ENCODE data around the gene TBX4.

DNA sequence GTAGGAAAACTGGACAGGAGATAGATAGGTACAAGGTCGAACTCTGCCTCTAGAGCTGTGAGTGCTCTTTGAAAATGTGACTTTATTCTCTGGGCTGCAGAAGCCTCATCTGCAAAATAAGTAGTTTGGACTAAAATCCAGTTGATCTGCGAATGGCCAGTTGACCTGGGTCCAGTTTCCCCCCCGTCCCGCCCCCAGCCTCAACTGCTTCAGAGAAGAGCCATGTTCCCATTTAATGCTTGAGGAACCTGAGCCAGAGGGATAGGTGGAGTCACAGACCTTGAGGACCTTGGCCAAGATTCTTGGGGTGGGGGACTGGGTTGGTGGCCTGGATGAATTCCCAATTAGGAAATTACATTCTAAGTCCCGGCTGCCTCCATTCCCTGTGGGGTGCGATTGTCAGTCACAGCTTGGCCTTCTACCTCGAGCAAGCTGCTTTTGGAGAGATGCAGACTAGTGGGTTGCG lies 38.5 kb upstream of the TBX4 start:
- TF ChIP-seq CTCF (IDR thresholded peaks at IDR 0.05) (no peak), POLR2A (IDR thresholded peaks at IDR 0.05) (no peak)

Data from Peyer's patch (tissue), 4 donors.